ENCODE data around the gene RAD17. TPM values are rescaled to one million over a fixed set of nuclear protein-coding genes. Genes with fewer than 3 reads are reported as not detected.

The RAD17 gene
- total and polyA plus RNA-seq, 2 of the 8 experiments (the other 6 are each of a cell fraction or from before 2014, with no cell fraction given) = 12.9 to 28.1 TPM

DNA sequence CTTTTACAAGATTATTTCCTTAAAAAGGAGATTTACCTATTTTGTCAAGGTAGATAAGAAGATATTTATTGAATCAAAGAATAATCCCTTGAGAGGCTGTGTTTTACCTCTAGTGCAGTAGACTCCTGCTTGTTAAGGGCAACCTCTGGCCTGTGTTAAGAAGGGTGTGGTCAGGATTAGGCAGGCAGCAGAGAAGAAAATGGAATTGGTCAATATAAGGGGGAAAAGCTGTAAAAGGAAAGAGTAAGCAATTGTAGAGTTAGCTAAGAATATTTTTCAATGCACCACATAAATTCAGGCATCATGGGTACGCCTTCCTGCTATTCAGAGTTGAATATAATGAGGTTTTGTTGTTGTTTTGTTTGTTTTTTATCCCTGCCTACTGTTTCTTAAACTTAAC is 43.3 kb upstream of the RAD17 start (continued):
- TF ChIP-seq RNF2 (IDR thresholded peaks at IDR 0.05; ENCODE audit: borderline replicate concordance, low read depth, low read length, missing control alignments, poor library complexity, severe bottlenecking) = no peak
- TF ChIP-seq, protein P1, sequence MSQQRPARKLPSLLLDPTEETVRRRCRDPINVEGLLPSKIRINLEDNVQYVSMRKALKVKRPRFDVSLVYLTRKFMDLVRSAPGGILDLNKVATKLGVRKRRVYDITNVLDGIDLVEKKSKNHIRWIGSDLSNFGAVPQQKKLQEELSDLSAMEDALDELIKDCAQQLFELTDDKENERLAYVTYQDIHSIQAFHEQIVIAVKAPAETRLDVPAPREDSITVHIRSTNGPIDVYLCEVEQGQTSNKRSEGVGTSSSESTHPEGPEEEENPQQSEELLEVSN (IDR thresholded peaks at IDR 0.05) = no peak
- TF ChIP-seq, protein P2, sequence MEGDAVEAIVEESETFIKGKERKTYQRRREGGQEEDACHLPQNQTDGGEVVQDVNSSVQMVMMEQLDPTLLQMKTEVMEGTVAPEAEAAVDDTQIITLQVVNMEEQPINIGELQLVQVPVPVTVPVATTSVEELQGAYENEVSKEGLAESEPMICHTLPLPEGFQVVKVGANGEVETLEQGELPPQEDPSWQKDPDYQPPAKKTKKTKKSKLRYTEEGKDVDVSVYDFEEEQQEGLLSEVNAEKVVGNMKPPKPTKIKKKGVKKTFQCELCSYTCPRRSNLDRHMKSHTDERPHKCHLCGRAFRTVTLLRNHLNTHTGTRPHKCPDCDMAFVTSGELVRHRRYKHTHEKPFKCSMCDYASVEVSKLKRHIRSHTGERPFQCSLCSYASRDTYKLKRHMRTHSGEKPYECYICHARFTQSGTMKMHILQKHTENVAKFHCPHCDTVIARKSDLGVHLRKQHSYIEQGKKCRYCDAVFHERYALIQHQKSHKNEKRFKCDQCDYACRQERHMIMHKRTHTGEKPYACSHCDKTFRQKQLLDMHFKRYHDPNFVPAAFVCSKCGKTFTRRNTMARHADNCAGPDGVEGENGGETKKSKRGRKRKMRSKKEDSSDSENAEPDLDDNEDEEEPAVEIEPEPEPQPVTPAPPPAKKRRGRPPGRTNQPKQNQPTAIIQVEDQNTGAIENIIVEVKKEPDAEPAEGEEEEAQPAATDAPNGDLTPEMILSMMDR (IDR thresholded peaks at IDR 0.05; ENCODE audit: control extremely low read depth in 1 of 3, insufficient read depth in 1 of 3, low read depth in 1 of 3, low read length in 3 of 3) = no peak
- TF ChIP-seq SIRT6 (IDR thresholded peaks at IDR 0.05; ENCODE audit: low read length) = no peak
- TF ChIP-seq CHD1 (IDR thresholded peaks at IDR 0.05; ENCODE audit: low read depth, low read length) = no peak
- TF ChIP-seq GTF2F1 (IDR thresholded peaks at IDR 0.05; ENCODE audit: borderline replicate concordance, low read depth, low read length) = no peak
